HG03442 (cell line): ENCODE measurements around the gene FBRSL1.
"Not testable (repeated sequence)": the region's sequence is repeated elsewhere in the genome, so short reads cannot be mapped to it uniquely, and the experiment has no call there.

ENCODE experiments used
- ATAC-seq: cut with Tn5 transposase; IDR thresholded peaks from one replicate; pipeline ENCODE4 v1.9.1; 2021; ENCODE audit warnings: mild to moderate bottlenecking, moderate library complexity; ENCODE audit not compliant: unreplicated experiment

FBRSL1 gene

GRCh38 chr12:132522592-132523380 lies 32.8 kb downstream of the FBRSL1 start:
- no peak for ATAC-seq

GRCh38 chr12:132523576-132524331 lies 33.8 kb downstream of the FBRSL1 start:
- ATAC-seq, result no peak

GRCh38 chr12:132524405-132524804 lies 34.5 kb downstream of the FBRSL1 start:
- ATAC-seq, result no peak

- no peak for ATAC-seq
Measured at GRCh38 chr12:132525011-132525832, 35.3 kb downstream of the FBRSL1 start.

- no peak for ATAC-seq
Measured at GRCh38 chr12:132525833-132526455, 36.0 kb downstream of the FBRSL1 start.

- ATAC-seq, result no peak
Measured at GRCh38 chr12:132527186-132527882, 37.4 kb downstream of the FBRSL1 start.

GRCh38 chr12:132527883-132528264 lies 37.9 kb downstream of the FBRSL1 start:
- no peak for ATAC-seq

GRCh38 chr12:132528564-132529106 lies 38.7 kb downstream of the FBRSL1 start:
- no peak for ATAC-seq

GRCh38 chr12:132529156-132529839 lies 39.3 kb downstream of the FBRSL1 start:
- ATAC-seq, result no peak

GRCh38 chr12:132529906-132530305 lies 40.0 kb downstream of the FBRSL1 start:
- no peak for ATAC-seq

GRCh38 chr12:132530447-132530846 lies 40.5 kb downstream of the FBRSL1 start:
- ATAC-seq, result no peak

GRCh38 chr12:132530851-132531250 lies 40.9 kb downstream of the FBRSL1 start:
- ATAC-seq, result no peak

- ATAC-seq, result not testable (repeated sequence)
Measured at GRCh38 chr12:132532711-132533583, 43.0 kb downstream of the FBRSL1 start.

- no peak for ATAC-seq
Measured at GRCh38 chr12:132533584-132533958, 43.6 kb downstream of the FBRSL1 start.

GRCh38 chr12:132534076-132534475 lies 44.1 kb downstream of the FBRSL1 start:
- ATAC-seq, result no peak

- no peak for ATAC-seq
Measured at GRCh38 chr12:132535019-132535418, 45.1 kb downstream of the FBRSL1 start.

- no peak for ATAC-seq
Measured at GRCh38 chr12:132536102-132536876, 46.3 kb downstream of the FBRSL1 start.

- no peak for ATAC-seq
Measured at GRCh38 chr12:132537049-132537448, 47.1 kb downstream of the FBRSL1 start.
